GM12864 (cell line): Measurements from ENCODE around the gene PRPF19.

Experiments used
- DNase-seq: peaks from one replicate; pipeline ENCODE4 v3.0.0-alpha.2; 2011; ENCODE audit warnings: low read depth
- H3K4me3 ChIP-seq: 2 replicates; pipeline ENCODE4 v1.5.1; 2011; ENCODE audit warnings: mild to moderate bottlenecking, low read depth, low read length, control low read depth
- TF ChIP-seq, protein P1 (sequence below): IDR thresholded peaks from 2 replicates; pipeline ENCODE4 v1.5.1; 2011; ENCODE audit warnings: low read depth, mild to moderate bottlenecking, moderate library complexity, low read length, control low read depth, inconsistent platforms; ENCODE audit errors: missing control alignments

Gene PRPF19

DNA sequence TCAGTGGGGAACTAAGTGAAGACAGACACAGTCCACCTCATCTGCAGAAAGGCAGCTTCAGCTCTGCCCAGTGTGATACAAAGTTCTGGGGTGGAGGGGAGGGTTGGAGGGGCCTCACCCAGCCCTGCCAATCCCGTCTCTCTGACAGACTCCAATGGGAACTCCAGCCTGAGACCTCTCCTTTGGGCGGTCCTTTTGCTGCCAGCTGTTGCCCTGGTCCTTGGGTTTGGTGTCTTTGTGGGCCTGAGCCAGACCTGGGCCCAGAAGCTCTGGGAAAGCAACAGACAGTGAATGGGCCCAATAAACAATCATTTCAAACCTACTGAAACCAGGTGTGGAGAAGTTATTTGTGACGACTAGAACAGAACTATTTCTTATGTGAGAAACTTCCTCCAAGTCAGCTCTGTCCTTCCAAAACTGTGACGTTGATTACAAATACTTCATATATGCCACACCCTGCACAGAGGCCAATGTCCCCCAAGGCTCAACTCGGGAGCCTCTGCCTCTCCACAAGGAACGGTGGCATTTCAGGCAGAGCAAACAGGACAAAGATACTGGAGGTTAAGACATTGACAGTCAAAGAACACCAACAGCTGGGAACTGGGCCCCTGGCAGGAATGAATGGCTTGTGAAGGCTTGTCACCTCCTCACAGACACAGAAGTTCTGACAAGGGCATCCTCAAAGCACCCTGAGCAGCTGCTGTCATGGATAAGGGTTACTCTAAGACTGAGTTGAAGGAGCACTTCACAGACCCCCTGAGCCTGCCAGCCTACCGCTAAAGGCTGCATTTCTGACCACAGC is 30.8 kb downstream of the PRPF19 start:
- TF ChIP-seq, protein P1, sequence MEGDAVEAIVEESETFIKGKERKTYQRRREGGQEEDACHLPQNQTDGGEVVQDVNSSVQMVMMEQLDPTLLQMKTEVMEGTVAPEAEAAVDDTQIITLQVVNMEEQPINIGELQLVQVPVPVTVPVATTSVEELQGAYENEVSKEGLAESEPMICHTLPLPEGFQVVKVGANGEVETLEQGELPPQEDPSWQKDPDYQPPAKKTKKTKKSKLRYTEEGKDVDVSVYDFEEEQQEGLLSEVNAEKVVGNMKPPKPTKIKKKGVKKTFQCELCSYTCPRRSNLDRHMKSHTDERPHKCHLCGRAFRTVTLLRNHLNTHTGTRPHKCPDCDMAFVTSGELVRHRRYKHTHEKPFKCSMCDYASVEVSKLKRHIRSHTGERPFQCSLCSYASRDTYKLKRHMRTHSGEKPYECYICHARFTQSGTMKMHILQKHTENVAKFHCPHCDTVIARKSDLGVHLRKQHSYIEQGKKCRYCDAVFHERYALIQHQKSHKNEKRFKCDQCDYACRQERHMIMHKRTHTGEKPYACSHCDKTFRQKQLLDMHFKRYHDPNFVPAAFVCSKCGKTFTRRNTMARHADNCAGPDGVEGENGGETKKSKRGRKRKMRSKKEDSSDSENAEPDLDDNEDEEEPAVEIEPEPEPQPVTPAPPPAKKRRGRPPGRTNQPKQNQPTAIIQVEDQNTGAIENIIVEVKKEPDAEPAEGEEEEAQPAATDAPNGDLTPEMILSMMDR = no peak

DNA sequence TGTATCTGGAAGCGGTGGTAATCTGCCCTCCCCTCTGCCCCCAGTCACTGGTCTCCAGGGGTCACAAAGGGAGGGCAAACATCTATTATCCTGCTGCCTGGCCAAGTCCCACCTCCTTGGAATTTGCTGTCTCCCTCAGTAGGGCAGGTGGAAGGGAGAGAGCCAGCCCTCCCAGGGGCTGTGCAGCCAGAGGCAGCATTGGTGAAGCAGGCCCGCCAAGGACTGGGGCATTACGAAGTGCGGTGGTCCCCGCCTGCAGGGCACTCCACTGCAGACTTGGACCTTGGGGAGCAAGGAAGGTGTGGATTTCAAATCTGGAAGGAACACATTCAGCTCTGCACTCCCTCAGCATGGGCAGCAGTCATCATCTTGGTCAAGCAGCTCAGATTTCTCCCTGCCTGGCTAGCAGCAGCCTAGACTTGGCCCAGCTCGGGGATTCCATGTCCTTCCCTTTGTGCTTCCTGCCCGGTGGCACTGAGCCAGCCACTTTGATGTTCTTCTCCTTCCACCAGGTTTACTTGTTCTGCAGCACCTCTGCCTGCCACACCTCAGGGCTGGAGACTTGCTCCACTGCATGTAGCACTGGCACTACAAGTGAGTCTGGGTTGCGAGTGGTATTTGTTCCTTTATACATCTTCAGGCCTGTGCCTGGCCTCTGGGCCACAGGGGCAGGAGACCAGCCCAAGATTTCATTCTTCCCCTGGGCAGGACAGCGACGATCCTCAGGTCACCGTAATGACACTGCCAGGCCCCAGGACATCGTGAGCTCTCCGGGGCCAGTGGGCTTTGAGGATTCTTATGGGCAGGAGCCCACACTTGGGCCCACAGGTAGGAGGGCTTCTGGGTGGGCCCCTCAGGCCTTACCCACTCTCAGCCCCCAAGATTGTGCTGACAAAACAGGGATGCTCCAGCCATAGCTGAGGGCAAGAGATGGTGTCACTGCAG is 31.7 kb downstream of the PRPF19 start:
- DNase-seq = no peak
- TF ChIP-seq, protein P1 = no peak
- H3K4me3 ChIP-seq = no peak overlapping the region

More for the DNA sequence above, 30.8 kb downstream of the PRPF19 start:
- DNase-seq = no peak
- no peak overlapping the region for H3K4me3 ChIP-seq

DNA sequence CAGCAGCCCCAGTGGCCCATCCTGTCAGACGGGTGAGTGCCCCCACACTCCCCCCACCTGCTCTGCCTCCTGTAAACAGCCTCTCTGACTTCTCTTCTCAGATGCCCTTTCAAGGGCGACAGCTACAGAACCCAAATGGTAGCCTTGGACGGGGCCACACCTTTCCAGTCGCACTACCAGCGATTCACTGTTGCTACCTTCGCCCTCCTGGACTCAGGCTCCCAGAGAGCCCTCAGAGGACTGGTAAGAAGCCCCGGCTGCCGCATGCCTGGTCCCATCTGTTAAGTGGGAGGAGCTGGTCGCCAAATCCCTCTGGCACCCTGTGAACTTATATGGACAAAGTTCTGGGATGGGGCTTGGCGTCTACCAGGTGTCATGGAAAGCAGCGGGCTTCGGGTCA is 32.9 kb downstream of the PRPF19 start:
- no peak overlapping the region for H3K4me3 ChIP-seq
- TF ChIP-seq, protein P1 = no peak
- DNase-seq = no peak

DNA sequence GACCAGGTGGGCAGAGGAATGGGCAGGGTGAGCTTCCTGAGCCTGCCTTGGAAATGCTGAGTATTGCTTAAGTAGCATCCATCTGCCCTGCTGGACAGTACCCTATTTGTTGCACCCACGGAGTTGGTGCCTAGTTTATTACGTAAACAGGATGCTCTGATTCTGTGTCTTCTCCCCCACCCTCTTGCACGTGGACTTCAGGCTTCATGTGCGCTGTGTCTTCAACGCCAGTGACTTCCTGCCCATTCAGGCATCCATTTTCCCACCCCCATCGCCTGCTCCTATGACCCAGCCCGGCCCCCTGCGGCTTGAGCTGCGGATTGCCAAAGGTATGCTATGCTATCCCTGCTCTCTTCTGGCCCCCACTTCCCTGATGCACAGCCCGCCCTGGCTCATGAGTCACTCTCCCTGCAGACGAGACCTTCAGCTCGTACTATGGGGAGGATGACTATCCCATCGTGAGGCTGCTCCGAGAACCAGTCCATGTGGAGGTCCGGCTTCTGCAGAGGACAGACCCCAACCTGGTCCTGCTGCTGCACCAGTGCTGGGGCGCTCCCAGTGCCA is 33.3 kb downstream of the PRPF19 start:
- TF ChIP-seq, protein P1 = no peak
- DNase-seq = no peak
- H3K4me3 ChIP-seq = no peak overlapping the region

DNA sequence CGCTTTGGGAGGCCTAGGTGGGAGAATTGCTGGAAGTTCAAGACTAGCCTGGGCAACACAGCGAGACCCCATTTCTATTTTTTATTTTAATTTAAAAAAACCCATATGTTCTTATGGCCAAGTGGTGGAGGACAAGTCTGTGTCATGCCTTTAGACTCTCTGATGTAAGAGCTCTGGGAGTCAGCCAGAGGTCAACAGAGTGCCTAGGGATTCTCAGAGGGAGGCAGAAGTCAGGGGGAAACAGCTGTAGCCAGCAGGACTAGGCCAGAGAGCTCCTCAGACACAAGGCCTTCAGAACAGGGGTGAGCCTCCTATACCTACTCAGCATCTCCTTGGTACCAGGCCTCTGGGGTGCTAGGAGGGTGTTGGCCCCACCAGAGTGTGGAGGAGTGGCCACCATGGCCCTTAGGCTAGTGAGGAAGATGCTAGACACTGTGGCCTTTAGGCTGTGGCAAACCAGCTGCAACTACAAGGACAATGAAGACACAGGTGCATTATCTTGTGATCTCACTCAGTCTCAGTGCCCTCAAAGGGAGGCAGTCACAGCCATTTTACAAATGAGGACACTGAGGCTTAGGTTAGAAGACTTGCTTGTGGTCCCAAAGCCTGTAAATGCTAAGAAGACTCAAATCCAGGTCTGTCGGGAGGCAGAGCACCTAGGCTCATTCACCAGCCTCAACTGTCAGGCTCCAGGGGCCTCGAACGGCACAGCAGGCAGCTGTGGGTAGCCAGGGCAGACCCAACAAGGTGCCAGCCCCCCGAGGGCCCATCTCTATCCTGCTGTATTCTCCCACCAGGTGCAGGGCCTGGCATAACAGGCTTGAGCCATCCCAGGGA is 34.0 kb downstream of the PRPF19 start:
- H3K4me3 ChIP-seq = no peak overlapping the region
- DNase-seq = no peak
- TF ChIP-seq, protein P1 = no peak

DNA sequence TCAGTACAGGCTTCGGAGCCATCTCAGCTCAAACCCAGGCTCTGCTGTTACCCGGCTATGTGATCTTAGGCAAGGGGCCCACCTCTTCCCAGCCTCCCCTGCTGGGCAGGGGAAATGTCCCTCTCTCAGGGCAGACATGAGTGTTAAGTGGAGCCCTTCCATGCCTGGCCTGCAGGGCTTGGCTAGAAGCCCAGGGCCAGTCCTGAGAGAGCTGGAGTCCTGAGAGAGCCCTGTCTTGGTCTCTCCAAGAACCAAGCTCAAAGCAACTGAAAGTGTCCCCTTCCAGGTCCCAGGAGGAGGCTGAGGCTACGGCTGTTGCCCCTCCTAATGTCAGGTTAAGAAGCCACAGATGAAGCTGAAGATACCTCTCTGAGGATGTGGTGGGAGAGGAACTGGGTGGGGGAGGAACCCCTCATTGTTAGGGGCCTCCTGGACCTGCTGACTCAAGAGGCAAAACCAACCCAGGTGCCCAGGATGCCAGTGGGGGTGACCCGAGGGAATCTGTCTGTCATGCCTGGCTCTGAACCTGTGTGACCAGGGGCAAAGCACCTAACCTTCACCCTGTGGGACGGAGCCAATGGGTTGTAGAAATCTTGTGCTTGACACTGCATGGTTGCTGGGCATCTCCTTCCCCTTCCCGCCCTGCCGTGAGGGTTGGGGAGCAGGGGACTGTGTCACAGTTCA is 34.9 kb downstream of the PRPF19 start:
- TF ChIP-seq, protein P1 = no peak
- no peak for DNase-seq
- H3K4me3 ChIP-seq = no peak overlapping the region
